Inferior parietal cortex (tissue), 1 donor: ENCODE results near the gene KIAA1217.

Experiments used
- DNase-seq: peaks from one replicate; pipeline ENCODE4 v3.0.0-alpha.2; 2016; ENCODE audit errors: extremely low spot score

Gene KIAA1217

GRCh38 chr10:24496906-24497305 lies 288.0 kb downstream of the KIAA1217 start:
- DNase-seq: no peak

- DNase-seq: no peak
These were observed 292.2 kb downstream of the KIAA1217 start for GRCh38 chr10:24501056-24501711.

DNA sequence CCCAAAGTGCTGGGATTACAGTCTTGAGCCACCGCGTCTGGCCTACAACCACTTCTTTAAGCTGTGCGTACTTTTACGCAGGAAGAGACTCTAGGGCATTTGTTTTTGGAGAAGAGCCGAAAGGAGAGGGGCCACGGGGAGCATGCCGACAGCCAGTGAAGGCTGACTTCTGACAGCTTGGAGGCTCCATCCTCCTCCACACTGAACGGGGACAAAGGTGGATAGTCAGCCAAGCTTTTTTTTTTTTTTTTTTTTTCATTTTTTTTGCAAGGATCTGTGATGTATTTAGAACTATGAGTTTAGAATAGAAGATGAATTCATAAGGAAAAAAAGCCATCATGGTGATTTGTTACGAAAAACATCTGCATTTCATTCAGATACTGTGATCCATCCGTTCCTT lies 293.1 kb downstream of the KIAA1217 start:
- no peak for DNase-seq

DNA sequence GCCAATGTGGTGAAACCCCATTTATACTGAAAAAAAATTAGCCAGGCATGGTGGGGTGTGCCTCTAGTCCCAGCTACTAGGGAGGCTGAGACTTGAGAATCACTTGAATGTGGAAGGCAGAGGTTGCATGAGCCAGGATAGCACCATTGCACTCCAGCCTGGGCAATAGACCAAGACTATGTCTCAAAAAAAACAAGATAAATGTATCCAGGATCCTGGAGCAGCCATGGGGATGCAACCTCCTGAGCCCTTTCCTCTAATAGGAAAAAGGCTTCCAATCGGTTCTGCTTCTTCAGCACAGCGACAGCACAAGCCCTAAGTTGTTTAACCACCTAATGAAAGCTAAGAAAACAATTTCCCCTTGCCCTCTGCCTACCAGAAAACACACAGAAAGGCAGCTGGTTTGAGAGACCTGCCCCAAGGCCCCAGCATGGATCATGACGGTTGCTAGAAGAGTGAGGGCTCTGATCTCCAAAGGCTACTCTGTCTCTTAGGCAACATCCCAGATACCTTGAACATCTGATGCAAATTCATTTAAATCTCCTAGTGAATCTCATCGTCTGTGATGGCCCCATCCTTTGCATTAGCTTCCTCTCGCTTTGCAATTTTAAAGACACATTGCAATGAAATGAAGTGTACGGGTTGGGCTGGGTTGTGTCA lies 294.0 kb downstream of the KIAA1217 start:
- no peak for DNase-seq

- DNase-seq: peak; percentile 36
These were observed 294.8 kb downstream of the KIAA1217 start for GRCh38 chr10:24503461-24504320.

GRCh38 chr10:24505759-24506158 lies 296.8 kb downstream of the KIAA1217 start:
- no peak for DNase-seq

DNA sequence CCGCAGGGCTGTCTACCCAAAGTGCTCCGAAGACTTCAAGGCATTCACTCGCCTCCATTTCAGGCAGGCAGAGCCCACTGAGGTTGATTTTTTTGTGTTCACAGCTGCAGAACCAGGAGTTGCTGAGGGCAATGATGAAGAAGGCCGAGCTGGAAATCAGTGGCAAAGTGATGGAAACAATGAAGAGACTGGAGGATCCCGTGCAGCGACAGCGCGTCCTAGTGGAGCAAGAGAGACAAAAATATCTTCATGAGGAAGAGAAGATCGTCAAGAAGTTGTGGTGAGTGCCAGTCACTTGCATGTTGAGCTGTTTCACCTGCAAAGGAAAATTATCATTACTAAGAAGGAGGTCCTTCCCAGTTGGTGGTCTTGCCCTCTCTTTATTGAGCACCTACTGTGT lies 304.2 kb downstream of the KIAA1217 start:
- DNase-seq: peak; percentile 20

GRCh38 chr10:24515481-24515880 lies 306.5 kb downstream of the KIAA1217 start:
- DNase-seq: no peak

GRCh38 chr10:24518411-24518810 lies 309.5 kb downstream of the KIAA1217 start:
- DNase-seq: peak; percentile 19

- DNase-seq: peak; percentile 85
These were observed 310.2 kb downstream of the KIAA1217 start for GRCh38 chr10:24518981-24519597.

DNA sequence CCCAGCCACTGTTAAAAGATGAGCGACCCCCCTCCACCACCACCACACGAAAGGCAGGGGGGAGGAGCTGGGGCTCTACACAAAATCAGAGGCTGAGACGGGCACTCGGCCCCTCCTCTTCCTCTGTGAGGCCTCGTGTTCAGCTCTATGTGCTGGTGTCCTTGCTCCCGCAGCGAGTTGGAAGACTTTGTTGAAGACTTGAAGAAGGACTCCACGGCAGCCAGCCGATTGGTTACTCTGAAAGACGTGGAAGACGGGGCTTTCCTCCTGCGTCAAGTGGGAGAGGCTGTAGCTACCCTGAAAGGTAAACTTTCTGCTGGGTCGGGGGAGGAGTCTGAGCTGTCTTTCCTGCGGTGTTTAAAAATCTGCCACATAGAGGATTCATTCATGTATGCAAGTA lies 311.0 kb downstream of the KIAA1217 start:
- DNase-seq: no peak

DNA sequence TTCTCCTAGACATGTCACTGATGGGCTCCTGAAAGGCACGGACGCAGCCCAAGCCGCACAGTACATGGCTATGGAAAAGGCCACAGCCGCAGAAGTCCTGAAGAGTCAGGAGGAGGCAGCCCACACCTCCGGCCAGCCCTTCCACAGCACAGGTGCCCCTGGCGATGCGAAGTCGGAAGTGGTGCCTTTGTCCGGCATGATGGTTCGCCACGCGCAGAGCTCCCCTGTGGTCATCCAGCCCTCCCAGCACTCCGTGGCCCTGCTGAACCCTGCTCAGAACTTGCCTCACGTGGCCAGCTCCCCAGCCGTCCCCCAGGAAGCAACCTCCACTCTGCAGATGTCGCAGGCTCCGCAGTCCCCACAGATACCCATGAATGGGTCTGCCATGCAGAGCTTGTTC lies 315.4 kb downstream of the KIAA1217 start:
- DNase-seq: no peak

DNA sequence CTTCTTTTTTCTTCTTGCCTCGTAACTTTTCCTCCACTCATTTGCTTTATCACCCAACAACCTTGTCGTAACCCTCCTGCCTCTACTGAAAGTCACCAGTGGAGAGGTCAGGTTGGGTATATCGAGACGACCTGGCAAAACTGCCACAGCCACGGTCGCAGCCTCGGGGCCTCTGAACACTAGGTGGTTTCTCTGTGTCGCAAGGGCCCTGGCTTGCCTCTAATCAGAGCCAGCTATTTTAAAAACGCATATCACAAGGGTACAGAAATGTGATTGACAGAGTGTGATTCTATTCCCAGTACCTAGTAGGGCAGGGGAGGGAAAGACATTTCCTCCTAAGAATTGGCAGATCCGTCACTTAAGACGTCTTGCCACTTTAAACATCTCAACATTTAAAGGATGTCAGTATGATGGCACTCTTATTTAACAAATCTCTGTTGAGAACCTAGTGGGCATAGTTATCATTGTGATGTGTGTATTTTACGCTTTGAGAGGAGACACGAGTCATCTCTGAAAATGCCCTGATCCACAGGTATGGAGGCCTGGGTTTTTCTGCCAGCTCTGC lies 317.2 kb downstream of the KIAA1217 start:
- DNase-seq: no peak

- no peak for DNase-seq
These were observed 320.0 kb downstream of the KIAA1217 start for GRCh38 chr10:24528946-24529345.

GRCh38 chr10:24531439-24531838 lies 322.5 kb downstream of the KIAA1217 start:
- no peak for DNase-seq

DNA sequence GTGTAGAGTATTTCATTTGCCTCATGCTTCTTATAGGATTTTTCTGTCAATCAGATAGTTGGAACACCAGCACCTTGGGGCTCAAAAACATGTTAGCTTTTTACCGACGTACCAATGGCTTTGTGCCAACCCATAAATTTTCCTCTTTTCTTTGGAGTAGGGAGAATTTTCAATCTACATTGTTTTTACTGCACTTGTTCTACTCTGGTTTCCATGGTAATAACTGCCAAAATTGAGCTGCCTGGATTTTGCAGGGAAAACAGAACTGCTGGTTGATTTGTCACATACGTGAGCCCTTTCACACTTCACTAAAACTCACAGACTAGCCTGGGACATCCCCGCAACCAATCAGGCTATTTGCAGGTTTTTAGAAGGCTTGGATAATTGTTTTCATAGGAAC lies 325.0 kb downstream of the KIAA1217 start:
- no peak for DNase-seq

GRCh38 chr10:24536636-24537035 lies 327.7 kb downstream of the KIAA1217 start:
- DNase-seq: no peak

DNA sequence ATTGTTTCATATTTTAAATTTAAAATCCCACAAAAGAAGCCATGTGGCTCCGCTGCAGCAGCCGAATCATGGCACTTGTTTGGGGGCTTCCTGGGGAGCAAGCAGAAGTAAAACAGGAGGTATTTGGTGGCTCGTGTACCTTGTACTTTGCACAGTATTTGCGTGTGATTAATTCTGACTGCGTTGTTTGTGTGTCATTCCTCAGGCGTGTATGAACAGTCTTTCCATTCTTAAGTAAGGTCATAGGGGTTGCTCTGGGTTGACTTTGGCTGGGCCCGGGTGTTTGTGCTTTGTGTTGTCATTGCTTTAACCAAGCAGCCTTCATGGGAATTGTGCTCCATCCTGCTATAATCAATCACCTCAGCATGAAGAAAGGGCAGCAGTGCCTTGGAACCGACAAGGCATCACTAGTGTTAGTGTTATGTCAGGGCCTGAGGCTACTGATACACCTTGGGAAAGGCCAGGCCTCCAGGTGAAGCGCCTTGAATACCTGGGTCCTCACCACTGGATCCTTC lies 332.4 kb downstream of the KIAA1217 start:
- DNase-seq: no peak

- no peak for DNase-seq
These were observed 333.7 kb downstream of the KIAA1217 start for GRCh38 chr10:24542314-24543270.

DNA sequence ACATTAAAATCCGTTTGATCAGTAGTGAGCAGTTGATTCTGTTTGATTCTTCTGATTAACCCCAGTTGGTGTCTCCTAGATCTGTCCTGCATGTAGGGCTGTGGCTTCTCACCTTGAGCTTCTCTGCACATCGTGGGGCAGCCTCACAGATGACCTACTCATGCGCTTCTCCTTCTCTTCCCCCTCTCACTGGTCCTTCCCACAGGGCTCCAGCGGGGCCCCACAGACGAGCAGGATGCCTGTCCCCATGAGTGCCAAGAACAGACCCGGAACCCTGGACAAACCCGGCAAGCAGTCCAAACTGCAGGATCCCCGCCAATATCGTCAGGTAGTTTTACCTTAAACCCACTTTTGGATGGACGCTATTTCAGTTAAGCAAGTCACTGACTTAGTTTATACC lies 335.8 kb downstream of the KIAA1217 start:
- no peak for DNase-seq

DNA sequence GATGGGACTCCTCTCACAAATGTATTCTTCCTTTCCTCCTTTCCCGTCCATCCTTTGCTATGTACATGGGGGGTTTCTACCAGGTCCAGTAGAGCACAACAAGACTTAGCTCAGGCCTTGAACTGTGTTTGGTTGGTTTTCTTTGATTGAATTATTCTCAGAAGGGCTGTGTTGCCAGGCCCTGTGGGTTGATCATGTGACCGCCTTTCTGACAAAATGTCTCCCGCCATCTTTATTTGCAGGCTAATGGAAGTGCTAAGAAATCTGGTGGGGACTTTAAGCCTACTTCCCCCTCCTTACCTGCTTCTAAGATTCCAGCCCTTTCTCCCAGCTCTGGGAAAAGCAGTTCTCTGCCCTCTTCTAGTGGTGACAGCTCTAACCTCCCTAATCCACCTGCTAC lies 336.6 kb downstream of the KIAA1217 start:
- DNase-seq: no peak
